Measurements from ENCODE around the gene ELN. TPM values are rescaled to one million over a fixed set of nuclear protein-coding genes. Genes with fewer than 3 reads are reported as not detected.

ELN gene
- total and polyA plus RNA-seq, 2 of the 8 experiments (the other 6 are each of a cell fraction or from before 2014, with no cell fraction given) = 5.1 to 5.6 TPM

GRCh38 chr7:73984481-73985205 lies 43.3 kb upstream of the ELN start (continued):
- no peak for TF ChIP-seq CHD7 (IDR thresholded peaks at IDR 0.05; ENCODE audit: insufficient replicate concordance, low read length)
- no peak for TF ChIP-seq KDM4A (IDR thresholded peaks at IDR 0.05; ENCODE audit: low read depth, low read length, severe bottlenecking)
